Measurements from ENCODE around the gene DLGAP1. TPM values are rescaled to one million over a fixed set of nuclear protein-coding genes. Genes with fewer than 3 reads are reported as not detected.

The DLGAP1 gene
- total and polyA plus RNA-seq, 2 donors, result 2.1 to 7.5 TPM

DNA sequence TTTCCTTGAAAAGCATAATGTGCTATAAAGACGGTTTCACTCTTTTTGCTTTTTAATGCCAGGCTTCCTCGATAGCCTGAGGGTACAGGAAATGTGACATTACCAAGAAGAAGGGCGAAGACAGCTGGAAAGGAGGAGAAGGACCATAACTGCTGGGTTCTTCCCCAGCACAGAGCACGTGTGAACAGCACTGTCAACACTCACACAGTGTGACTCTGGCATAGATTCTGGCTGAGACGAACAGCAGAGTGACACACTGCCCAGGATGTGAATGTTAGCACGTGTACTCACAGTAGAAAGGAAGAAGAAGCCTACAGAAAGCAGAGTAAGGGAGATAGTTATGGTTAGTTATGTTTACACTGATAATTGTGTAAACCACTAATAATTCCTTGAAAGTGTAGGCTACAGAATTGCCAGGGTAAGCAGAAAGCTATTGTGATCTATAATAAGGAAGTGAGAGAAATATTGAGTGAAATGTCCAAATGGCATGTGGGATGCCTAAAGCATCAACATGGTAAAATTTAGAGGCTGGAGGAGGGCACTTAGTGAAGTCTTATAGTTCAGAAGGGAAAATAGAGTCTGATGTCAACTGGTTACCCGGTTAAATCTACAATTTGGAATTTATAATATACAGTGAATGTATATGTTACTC lies 198.2 kb downstream of the DLGAP1 start:
- no peaks in the 10 kb centered on the region for H3K4me1 ChIP-seq (ENCODE audit: insufficient read depth)

DNA sequence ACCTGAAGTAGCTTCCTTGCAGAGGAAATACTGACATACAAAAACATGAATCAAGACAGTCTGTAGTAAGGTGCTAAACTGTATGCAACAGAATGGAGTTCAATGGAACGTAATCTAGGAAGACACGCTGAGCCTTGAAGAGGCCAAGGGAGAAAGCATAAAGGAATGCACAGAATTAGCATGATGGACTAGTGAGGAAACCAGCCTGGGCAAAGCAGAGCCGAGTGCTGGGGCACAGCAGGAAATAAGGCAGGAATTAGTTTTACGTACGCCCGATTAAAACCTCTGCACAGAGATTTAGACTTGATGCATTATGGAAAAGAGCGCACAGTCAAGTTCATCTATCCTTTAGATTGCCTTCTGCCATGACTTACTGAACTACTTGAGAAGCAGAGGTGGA lies 200.3 kb downstream of the DLGAP1 start:
- DNase-seq (ENCODE audit: extremely low spot score), result no peak
- Histone ChIP-seq H3K4me1 (ENCODE audit: insufficient read depth) (no peaks in the 10 kb centered on the region), H3K27ac (ENCODE audit: low read depth) (no peak overlapping the region), H3K4me3 (ENCODE audit: low read depth, low read length) (no peak overlapping the region), H3K36me3 (ENCODE audit: insufficient read depth) (no peaks in the 10 kb centered on the region)
- WGBS, result 81% methylated on average over 7 of the region's 7 CpGs

More for the DNA sequence above, 198.2 kb downstream of the DLGAP1 start:
- no peak for DNase-seq (ENCODE audit: extremely low spot score)
- H3K4me3 ChIP-seq (ENCODE audit: low read depth, low read length), result no peak overlapping the region
- no peaks in the 10 kb centered on the region for H3K36me3 ChIP-seq (ENCODE audit: insufficient read depth)
- 55% methylated on average over 7 of the region's 7 CpGs for WGBS
- no peak overlapping the region for H3K27ac ChIP-seq (ENCODE audit: low read depth)

DNA sequence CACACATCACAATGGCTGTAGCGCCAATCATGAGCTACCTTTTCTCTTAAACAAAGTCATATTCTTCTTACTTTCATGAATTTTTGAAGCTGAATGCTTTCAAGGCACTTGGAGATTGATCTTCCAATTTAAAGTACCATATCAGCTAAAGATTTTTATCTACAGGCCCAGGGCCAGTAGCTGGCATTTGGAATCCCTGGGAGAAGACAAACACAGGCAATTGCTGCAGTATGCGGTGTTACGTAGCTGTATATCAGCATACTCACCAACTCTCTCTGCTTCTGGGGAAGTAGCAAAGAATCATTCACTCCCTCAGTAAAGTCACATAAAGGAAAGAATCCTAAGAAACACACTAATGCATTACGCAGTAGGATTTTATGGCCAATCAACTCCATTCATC lies 202.3 kb downstream of the DLGAP1 start:
- Histone ChIP-seq H3K27ac (ENCODE audit: low read depth) (no peak overlapping the region), H3K4me3 (ENCODE audit: low read depth, low read length) (no peak overlapping the region), H3K4me1 (ENCODE audit: insufficient read depth) (no peaks in the 10 kb centered on the region), H3K36me3 (ENCODE audit: insufficient read depth) (no peaks in the 10 kb centered on the region)
- 90% methylated on average over 4 of the region's 4 CpGs for WGBS
- DNase-seq (ENCODE audit: extremely low spot score), result no peak

DNA sequence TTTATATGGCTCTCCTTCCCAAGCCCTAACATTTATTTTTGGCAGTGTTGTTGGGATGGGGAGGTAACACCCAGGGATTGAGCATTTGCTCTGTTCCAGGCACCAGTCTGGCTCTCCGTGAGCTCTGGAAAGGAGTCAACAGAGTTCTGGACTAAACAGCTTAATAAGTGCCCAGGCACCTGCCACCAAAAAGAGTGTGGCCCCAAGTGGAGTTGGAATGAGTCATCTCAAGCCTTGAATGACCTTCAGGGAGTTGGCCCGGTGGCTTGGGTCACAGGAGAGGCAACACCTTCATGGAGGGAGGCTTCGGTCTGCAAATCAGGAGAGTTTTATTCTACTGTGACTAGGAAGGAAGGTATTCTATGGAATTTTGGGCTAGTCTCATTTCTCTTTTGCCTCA lies 203.2 kb downstream of the DLGAP1 start:
- no peak for DNase-seq (ENCODE audit: extremely low spot score)
- 75% methylated on average over 3 of the region's 3 CpGs for WGBS
- Histone ChIP-seq H3K36me3 (ENCODE audit: insufficient read depth) (no peaks in the 10 kb centered on the region), H3K4me1 (ENCODE audit: insufficient read depth) (no peaks in the 10 kb centered on the region), H3K4me3 (ENCODE audit: low read depth, low read length) (no peak overlapping the region), H3K27ac (ENCODE audit: low read depth) (no peak overlapping the region)

DNA sequence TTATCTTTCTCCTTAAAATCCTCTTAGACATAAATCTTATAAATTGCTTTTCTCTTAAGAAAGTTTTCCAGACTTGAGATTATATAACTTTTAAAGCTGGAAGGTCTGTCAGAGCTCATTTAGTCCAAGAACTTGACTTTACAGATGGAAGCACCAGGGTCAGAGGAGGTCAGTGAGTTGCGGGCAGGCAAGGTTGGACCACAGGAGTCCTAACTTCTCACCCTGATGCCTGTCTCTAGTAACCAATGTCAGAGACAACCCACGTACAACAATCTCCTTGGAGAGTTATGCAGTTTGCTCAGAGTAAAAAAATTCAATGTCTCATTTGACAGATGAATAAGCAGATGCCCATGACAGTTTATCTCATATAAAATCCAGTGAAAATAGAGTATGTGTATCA lies 203.9 kb downstream of the DLGAP1 start:
- Histone ChIP-seq H3K4me1 (ENCODE audit: insufficient read depth) (no peaks in the 10 kb centered on the region), H3K27ac (ENCODE audit: low read depth) (no peak overlapping the region), H3K36me3 (ENCODE audit: insufficient read depth) (no peaks in the 10 kb centered on the region), H3K4me3 (ENCODE audit: low read depth, low read length) (no peak overlapping the region)
- 47% methylated on average over 2 of the region's 2 CpGs for WGBS
- DNase-seq (ENCODE audit: extremely low spot score), result no peak

DNA sequence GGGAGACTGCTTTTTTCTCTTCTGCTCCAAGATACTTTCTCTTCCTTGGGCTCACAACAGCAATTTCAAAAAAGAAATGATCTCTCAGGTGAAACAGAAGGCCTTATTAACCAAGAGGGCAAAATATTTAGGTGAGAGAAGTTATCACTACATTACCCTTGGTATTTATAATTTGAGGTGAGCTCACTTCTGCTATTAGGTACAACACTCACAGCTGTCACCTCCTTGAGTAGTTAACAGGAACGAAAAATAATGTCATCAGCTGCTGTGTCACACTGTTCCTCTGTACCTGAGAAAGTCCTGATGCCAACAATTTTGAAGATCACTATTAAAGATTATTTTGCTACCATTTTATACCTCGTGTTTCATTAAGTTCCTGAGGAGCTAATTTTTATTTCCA lies 205.0 kb downstream of the DLGAP1 start:
- 78% methylated on average over 2 of the region's 2 CpGs for WGBS

DNA sequence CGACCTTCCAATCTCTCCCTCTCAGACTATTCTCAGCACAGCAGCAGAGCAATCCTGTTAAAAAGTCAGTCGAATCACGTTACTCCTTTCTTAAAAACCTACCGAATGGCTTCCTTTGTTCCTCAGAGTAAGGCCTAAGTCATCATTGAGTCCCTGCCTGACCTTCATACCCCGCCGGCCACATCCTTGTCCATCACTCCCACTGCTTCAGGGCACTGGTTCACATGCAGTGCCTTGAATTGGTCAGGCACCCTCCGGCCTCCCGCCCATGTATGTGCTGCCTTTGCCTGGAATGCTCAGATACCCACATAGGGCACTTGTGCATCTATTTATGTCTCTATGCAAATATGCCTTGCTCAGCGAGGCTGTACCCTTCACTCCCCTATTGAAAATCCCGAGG lies 206.4 kb downstream of the DLGAP1 start:
- Histone ChIP-seq H3K36me3 (ENCODE audit: insufficient read depth) (no peaks in the 10 kb centered on the region), H3K4me3 (ENCODE audit: low read depth, low read length) (no peak overlapping the region), H3K27ac (ENCODE audit: low read depth) (no peak overlapping the region), H3K4me1 (ENCODE audit: insufficient read depth) (no peaks in the 10 kb centered on the region)
- WGBS, result 90% methylated on average over 10 of the region's 10 CpGs
- DNase-seq (ENCODE audit: extremely low spot score), result no peak

More for the DNA sequence above, 205.0 kb downstream of the DLGAP1 start:
- no peak overlapping the region for H3K27ac ChIP-seq (ENCODE audit: low read depth)
- H3K4me1 ChIP-seq (ENCODE audit: insufficient read depth), result no peaks in the 10 kb centered on the region
- no peaks in the 10 kb centered on the region for H3K36me3 ChIP-seq (ENCODE audit: insufficient read depth)
- H3K4me3 ChIP-seq (ENCODE audit: low read depth, low read length), result no peak overlapping the region
- DNase-seq (ENCODE audit: extremely low spot score), result no peak

DNA sequence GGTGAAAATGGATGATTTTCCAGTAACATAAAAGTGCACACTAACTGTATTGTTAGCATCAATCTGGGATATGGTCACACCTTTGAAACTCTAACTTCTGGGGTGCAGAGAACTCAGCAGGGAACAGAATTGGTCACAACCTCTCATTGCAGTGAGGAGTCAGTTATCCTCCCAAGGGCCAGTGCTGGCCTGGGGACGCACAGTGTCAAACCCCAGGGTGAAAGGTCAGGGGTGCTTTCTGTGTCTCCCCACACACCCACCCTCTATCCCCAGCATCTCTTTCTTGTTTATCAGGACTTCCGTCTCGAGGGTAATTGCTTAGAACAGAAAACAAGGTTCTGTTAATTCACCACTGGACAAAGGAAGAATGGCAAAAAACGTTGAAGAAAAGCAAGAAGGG lies 208.7 kb downstream of the DLGAP1 start:
- no peak for DNase-seq (ENCODE audit: extremely low spot score)
- WGBS, result 82% methylated on average over 4 of the region's 4 CpGs
- Histone ChIP-seq H3K36me3 (ENCODE audit: insufficient read depth) (no peaks in the 10 kb centered on the region), H3K4me3 (ENCODE audit: low read depth, low read length) (no peak overlapping the region), H3K4me1 (ENCODE audit: insufficient read depth) (no peaks in the 10 kb centered on the region), H3K27ac (ENCODE audit: low read depth) (no peak overlapping the region)

DNA sequence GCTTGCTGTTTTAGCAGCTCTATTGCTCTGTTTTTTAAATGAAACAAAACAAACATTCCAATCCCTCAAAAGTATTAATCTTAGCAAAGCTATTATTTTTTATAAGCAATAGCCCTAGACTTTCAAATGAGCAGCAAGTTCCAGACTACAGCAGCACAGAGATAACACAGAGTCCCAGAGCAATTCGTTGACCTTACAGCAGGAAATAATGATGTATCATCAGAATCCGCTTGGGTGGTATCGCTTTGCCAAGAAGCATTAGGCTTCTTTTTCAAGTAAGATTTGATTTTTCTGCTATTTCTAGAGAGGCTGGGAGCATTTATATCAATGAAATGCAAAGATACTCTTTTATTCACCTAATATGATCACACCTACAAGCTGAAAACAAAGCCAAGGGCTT lies 209.7 kb downstream of the DLGAP1 start:
- no peak for DNase-seq (ENCODE audit: extremely low spot score)
- 53% methylated on average over 3 of the region's 3 CpGs for WGBS
- H3K4me3 ChIP-seq (ENCODE audit: low read depth, low read length), result no peak overlapping the region
- H3K36me3 ChIP-seq (ENCODE audit: insufficient read depth), result no peaks in the 10 kb centered on the region
- no peak overlapping the region for H3K27ac ChIP-seq (ENCODE audit: low read depth)
- no peaks in the 10 kb centered on the region for H3K4me1 ChIP-seq (ENCODE audit: insufficient read depth)

DNA sequence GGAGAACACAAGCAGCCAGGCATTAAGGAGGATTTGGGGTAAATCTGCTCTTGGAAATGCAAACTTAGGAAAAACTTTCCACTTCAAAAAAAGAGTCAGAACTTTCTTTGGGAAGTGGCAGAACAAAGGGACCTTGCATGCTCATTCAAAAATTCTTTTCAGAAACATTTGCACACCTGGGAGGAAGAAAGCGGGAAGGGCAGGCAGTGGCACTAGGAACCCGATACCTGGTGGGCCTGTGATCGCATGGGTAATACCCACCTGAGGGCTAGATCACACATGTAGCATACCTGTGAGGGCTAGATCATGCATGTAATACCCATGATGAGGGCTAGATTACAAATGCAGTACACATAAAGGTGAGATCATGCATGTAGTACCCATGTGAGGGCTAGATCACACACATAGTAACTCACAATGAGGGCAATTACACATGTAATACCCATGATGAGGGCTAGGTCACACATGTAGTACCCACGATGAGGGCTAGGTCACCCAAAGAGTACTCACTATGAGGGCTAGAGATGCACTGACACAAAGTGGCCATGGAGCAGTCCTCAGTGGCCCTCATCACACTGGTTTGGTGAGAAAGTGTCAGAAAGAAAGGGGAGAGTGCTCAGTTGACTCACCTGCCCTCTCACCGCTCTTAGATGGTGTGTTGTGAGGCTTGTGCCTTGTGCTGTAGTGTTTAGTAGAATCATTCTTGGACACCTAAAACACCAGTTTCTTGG lies 212.5 kb downstream of the DLGAP1 start:
- DNase-seq (ENCODE audit: extremely low spot score), result no peak
- 93% methylated on average over 5 of the region's 5 CpGs for WGBS

DNA sequence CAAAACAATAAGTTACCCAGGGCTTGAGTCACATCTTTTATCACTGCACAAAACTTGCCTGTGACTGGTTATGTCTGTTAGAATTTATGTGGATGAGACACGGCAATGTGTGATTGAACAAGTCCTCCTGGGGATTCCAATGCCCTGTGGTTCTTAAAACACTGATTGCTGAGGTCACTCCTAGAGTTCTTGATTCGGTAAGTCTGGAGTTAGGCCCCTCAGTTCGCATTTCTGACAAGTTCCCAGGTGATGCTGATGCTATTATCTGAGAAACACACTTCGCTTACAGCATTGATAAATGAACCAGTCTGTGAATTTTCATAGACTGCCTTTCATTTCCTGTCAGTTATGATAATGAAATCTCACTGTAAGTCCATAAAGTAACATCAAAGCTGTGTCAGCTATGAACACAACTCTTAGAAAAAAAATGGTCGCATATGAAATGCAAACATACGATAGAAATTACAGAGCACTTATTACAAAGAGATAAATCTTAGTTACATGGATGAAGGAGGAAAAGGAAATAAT lies 214.0 kb downstream of the DLGAP1 start:
- Histone ChIP-seq H3K27ac (ENCODE audit: low read depth) (no peak overlapping the region), H3K36me3 (ENCODE audit: insufficient read depth) (no peaks in the 10 kb centered on the region), H3K4me1 (ENCODE audit: insufficient read depth) (no peaks in the 10 kb centered on the region), H3K4me3 (ENCODE audit: low read depth, low read length) (no peak overlapping the region)
- no peak for DNase-seq (ENCODE audit: extremely low spot score)
- WGBS, result 48% methylated on average over 6 of the region's 6 CpGs

More for the DNA sequence above, 212.5 kb downstream of the DLGAP1 start:
- Histone ChIP-seq H3K27ac (ENCODE audit: low read depth) (no peak overlapping the region), H3K36me3 (ENCODE audit: insufficient read depth) (no peaks in the 10 kb centered on the region), H3K4me1 (ENCODE audit: insufficient read depth) (no peaks in the 10 kb centered on the region), H3K4me3 (ENCODE audit: low read depth, low read length) (no peak overlapping the region)

DNA sequence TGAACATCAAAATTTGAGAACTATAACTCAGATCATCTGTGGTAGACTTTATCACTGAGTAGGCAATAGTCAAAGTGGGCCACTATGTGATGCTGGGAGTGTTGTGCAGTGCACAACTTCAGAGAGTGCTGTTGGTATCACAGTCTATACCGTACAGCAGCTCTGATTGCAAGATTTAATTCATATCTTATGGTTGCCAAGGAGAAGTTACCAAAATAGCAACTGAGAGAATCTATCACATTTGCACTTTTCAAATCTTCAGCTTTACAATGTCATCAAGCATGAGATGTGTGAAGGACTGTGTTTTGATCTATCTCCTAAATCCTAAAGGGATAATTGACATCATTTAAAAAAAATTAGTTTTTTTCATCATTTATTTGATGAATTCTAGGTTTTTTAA lies 216.1 kb downstream of the DLGAP1 start:
- Histone ChIP-seq H3K36me3 (ENCODE audit: insufficient read depth) (no peaks in the 10 kb centered on the region), H3K4me3 (ENCODE audit: low read depth, low read length) (no peak overlapping the region), H3K27ac (ENCODE audit: low read depth) (no peak overlapping the region), H3K4me1 (ENCODE audit: insufficient read depth) (no peaks in the 10 kb centered on the region)
- 58% methylated on average over 1 of the region's 1 CpG for WGBS
- DNase-seq (ENCODE audit: extremely low spot score), result no peak

DNA sequence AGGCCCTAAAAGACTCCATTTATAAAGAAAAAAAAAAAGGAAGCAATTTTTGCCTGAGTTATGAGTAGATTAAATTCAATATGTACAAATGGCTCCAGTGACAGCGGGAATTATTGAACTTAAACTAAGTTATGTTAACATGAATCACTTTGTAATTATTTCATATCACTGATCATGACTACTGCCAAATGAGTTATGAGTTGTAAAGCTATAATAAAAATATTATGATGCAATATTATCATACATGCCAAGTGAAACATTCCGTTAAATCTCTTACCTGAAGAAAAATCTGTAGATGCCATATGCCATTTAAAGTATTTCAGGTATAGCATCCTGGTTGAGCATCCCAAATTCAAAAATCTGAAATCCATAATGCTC lies 217.5 kb downstream of the DLGAP1 start:
- Histone ChIP-seq H3K4me3 (ENCODE audit: low read depth, low read length) (no peak overlapping the region), H3K27ac (ENCODE audit: low read depth) (no peak overlapping the region), H3K4me1 (ENCODE audit: insufficient read depth) (no peaks in the 10 kb centered on the region), H3K36me3 (ENCODE audit: insufficient read depth) (no peaks in the 10 kb centered on the region)
- DNase-seq (ENCODE audit: extremely low spot score), result no peak
- WGBS, result 77% methylated on average over 2 of the region's 2 CpGs

DNA sequence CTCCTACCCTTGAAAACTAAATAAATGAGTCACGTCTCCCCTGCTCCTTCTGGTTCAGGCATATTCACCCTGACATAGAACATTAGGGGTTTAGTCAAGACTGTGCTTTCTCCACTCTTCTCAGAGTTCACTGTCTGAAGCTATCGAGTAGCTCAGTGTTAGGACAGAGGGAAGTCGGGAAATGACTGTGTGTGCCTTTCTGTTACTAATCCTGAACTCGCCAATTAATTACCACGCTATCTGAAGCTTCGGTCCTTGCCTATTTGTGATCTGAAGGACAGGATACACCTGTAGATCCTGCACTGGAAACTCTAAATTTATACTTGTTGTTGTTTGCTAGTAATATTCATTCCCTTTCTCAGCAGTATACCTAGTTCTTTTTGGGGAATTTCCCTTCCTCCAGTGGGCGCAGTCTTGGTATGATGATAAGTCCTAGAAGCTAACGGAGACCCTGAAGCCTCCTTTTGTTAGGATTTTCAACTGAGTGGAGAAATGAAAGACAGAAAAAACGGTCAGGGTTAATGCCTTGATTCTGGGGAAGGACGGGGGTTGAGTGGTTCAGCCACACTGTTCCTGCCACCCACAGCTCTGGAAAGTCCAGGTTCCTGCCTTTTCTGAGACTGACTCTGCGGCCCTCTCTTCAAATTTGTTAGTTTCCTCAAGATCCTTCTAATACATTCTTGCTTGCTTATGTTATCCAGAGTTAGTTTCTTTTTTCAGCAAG lies 218.0 kb downstream of the DLGAP1 start:
- H3K4me1 ChIP-seq (ENCODE audit: insufficient read depth), result no peaks in the 10 kb centered on the region
- no peak for DNase-seq (ENCODE audit: extremely low spot score)
- H3K4me3 ChIP-seq (ENCODE audit: low read depth, low read length), result no peak overlapping the region
- no peaks in the 10 kb centered on the region for H3K36me3 ChIP-seq (ENCODE audit: insufficient read depth)
- 63% methylated on average over 11 of the region's 11 CpGs for WGBS
- H3K27ac ChIP-seq (ENCODE audit: low read depth), result no peak overlapping the region
